GM10266 (cell line): ENCODE results near the gene TCTN2.

Source experiments
- DNase-seq: peaks from one replicate; pipeline ENCODE4 v3.0.0; 2012; ENCODE audit errors: extremely low spot score
- TF ChIP-seq, protein P1 (sequence below): IDR thresholded peaks from 2 replicates; pipeline ENCODE4 v1.5.1; 2012; ENCODE audit warnings: mild to moderate bottlenecking, low read depth; ENCODE audit not compliant: control insufficient read depth, insufficient read depth; ENCODE audit errors: missing control alignments

Gene TCTN2

DNA sequence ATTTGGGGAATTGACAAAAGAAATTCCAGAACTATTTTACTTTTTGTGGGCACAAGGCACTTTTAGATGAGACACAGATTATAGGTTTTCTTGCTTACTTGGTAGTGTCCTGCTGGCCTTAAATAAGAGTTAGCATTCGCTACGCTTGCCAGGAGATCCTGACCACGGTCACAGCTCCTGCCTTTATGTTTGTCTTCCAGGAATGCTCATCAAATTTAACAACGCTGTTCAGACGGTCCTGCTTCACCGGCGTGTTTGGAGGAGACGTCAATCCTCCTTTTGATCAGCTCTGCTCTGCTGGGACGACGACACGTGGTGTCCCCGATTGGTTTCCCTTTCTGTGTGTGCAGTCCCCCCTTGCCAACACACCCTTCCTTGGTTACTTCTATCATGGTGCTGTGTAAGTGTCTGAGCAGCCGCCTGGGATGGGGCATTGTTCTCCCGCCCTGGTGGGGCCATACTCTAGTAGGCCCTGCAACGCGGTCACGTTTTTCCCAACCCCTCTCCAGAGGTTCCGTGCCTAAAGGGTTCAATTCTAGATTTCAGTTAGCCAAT, 15.8 kb downstream of the TCTN2 start:
- TF ChIP-seq, protein P1, sequence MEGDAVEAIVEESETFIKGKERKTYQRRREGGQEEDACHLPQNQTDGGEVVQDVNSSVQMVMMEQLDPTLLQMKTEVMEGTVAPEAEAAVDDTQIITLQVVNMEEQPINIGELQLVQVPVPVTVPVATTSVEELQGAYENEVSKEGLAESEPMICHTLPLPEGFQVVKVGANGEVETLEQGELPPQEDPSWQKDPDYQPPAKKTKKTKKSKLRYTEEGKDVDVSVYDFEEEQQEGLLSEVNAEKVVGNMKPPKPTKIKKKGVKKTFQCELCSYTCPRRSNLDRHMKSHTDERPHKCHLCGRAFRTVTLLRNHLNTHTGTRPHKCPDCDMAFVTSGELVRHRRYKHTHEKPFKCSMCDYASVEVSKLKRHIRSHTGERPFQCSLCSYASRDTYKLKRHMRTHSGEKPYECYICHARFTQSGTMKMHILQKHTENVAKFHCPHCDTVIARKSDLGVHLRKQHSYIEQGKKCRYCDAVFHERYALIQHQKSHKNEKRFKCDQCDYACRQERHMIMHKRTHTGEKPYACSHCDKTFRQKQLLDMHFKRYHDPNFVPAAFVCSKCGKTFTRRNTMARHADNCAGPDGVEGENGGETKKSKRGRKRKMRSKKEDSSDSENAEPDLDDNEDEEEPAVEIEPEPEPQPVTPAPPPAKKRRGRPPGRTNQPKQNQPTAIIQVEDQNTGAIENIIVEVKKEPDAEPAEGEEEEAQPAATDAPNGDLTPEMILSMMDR: no peak
- DNase-seq: no peak

DNA sequence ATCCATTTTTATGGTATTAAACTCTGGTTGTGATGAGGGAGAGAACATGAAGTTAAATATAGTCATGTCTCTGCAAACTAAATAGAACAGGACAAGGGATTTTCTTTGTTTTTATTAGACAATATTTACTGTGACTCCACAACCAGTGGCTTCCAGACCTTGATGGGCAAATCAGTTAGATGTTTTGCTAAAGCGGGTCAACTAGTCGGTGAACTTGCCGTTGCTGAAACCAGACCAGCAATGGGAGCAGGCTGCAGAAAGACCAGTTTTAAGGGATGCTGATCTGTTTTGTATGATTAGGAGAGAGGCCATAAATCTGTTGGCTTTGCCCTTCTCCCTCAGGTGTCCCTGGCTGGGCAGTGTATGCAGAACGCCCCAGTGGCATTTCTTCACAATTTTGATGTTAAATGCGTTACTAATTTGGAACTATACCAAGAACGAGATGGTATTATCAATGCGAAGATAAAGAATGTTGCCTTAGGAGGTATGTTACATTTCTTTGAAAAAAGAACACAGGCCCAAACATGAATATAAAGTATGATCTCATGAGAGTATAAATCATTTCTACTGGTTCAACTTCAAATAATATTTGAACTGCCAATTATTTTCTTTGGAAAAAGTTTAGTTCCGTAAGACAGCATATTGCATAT, 19.4 kb downstream of the TCTN2 start:
- TF ChIP-seq, protein P1: no peak
- no peak for DNase-seq

DNA sequence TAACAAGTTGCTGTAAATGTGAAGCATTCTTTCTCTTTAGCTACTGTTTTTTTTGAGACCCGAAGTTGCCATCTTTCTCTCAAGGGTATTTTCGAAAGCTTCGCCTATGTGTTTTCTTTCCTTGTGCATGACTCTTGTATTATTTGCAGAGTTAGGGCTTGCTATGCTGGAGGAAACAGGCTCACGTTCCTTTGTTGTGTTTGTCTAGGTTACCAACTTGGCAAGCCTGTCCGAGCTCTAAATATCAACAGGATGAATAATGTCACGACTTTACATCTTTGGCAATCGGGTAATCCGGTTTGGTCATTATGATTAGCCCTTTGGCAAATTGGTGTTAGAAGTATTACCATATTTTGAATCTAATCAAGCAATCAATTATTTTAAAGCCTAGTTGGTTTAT, 25.3 kb downstream of the TCTN2 start:
- DNase-seq: no peak
- TF ChIP-seq, protein P1: no peak

DNA sequence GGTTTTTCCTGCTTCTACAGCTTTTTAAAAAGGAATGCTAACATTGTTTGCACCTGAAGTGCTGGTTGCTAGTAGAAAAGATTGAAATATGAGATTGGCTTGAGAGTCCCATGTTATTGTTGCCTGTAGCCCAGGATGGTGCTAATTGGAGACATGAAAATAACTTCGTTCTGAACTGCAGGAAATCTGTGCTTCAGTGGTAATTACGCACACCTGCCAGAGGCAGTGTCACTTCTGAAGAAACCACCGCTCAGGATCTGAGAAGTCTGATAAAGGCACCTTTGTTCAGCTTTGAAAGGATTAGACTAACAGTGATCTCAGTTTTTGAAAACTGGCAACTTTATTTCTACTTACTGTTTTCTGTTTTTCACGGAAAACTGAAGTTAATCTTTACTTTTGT, 25.7 kb downstream of the TCTN2 start:
- TF ChIP-seq, protein P1: no peak
- DNase-seq: no peak

DNA sequence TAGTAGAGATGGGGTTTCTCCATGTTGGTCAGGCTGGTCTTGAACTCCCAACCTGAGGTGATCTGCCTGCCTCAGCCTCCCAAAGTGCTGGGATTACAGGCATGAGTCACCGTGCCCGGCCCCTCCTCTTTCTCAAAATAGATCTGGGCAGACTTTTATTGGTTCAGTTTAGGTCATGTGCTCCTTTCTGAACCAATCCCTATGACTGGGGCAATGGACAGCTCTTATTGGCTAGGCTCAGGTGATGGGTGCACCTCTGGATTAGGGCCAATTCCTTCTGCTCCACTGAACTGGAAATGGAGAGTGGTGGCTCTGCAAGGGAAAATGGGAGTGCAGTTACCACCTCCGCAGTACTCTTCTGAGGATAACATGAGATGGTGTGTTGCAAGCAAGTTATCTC, 35.0 kb downstream of the TCTN2 start:
- TF ChIP-seq, protein P1: no peak
- no peak for DNase-seq

DNA sequence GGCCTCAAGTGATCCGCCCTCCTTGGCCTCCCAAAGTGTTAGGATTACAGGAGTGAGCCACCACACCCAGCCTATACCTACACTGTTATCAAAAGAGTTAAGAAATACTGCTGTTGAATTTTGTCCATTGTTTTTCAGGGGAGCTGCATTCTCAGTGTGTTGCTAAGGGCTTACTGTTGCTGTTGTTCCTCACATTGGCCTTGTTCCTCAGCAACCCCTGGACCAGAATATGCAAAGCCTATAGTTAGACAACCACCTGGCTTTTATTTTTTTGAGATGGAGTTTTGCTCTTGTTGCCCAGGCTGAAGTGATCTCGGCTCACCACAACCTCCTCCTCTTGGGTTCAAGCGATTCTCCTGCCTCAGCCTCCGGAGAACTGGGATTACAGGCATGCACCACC, 36.6 kb downstream of the TCTN2 start:
- TF ChIP-seq, protein P1: no peak
- DNase-seq: no peak

DNA sequence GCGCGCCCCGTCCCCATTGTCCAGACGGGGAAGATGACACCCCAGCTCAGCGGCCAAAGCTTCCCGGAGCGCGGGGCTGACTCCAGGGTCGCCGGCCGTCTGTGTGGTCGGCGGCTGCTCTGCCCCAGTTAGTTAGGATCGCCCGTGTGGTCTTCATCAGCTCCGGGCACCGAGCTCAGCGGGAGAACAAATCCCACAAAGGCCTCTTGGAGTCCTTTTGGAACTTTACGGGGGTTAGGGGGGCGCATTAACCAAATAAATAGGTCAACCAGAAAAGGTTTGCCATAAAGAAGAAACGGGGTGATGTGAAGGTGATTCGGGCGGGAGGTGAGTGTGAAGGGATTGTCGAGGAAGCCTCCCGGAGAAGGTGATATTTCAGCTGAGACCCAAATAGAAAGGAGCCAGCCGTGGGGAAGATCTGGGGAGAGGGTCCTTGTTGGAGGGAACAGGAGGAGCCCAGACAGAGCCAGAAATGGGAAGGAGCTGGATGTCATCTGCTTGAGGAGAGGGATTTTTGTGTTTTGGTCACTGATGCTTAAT, 41.9 kb downstream of the TCTN2 start:
- TF ChIP-seq, protein P1: no peak
- DNase-seq: no peak
